Right atrium auricular region (tissue), 2 donors: ENCODE measurements around the gene DUSP28. TPM values are rescaled to one million over a fixed set of nuclear protein-coding genes. Genes with fewer than 3 reads are reported as not detected.
A peak's percentile ranks its signal among the peaks of the same experiment; 100 is the strongest.
"Not testable (repeated sequence)": the region's sequence is repeated elsewhere in the genome, so short reads cannot be mapped to it uniquely, and the experiment has no call there.

Experiments
- DNase-seq: peaks from one replicate; pipeline ENCODE4 v3.0.0-alpha.2; 2019; ENCODE audit warnings: low spot score
- H3K27ac ChIP-seq, 2 donors: fragments of 200-600 bp; sonication (generic); 1 replicate in 1 of 2; 2 replicates in 1 of 2; pipeline ENCODE4 v1.5.1; 2016 to 2019
- H3K27me3 ChIP-seq, 2 donors: fragments of 200-600 bp; sonication (generic); one replicate each; pipeline versions ENCODE4 v1.5.1 to v1.6.0; 2017 to 2019
- H3K36me3 ChIP-seq: fragments of 200-600 bp; sonication (generic); one replicate; pipeline ENCODE4 v1.5.1; 2016
- H3K4me1 ChIP-seq, 2 donors: fragments of 200-600 bp; sonication (generic); one replicate each; pipeline versions ENCODE4 v1.5.1 to v1.6.0; 2017 to 2019
- H3K4me3 ChIP-seq, 2 donors: fragments of 200-600 bp; sonication (generic); 1 replicate in 1 of 2; 2 replicates in 1 of 2; pipeline ENCODE4 v1.5.1; 2017 to 2019; ENCODE audit warnings: mild to moderate bottlenecking in 1 of 2, moderate library complexity in 1 of 2
- H3K9me3 ChIP-seq, 2 donors: fragments of 200-600 bp; sonication (generic); one replicate each; pipeline ENCODE4 v1.5.1; 2019
- total RNA-seq, 2 donors: library from RNA; depleted of rRNA; stranded (reverse); fragments of >200 nt; gene quantifications; one replicate each; pipeline ENCODE4 v1.1.0, GENCODE V29; 2016
- TF ChIP-seq, protein P1 (sequence below), 2 donors: fragments of 200-600 bp; sonication (generic); IDR thresholded peaks; one replicate each; pipeline ENCODE4 v1.5.1; 2019; ENCODE audit warnings: antibody characterized with exemption in 2 of 2

The DUSP28 gene
- total RNA-seq, 2 donors from 2014 or later = 12.0 to 17.5 TPM

DNA sequence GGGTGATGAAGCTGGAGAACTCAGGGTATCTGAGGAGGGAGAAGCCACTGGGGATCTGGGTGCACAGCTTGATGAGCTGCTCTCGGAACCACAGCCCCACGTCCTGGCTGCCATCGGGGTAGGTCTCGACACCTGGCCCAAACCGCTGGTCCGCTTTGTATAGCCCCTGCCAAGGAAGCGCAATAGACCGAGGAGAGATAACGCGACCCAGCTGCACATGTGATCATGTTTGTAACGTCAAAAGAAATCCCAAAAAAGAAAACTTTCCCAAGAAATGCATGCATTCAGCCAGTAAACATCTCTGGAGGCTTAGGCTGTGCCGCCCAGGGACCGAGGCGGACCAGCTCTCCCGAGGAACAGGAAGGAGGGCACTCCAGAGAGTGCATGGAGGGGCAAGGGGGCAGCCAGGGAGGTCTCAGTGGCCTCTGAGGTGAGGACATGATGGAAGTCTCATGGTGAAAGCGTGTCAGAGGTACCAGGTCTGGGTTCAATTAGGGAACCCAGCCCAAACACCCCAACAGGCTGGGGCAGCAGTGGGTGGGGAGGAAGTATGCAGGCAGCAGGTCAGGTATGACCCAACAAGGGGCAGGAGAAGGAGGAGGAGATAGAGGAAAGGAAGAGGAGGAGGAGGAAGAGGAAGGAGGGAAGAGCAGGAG is 30.7 kb upstream of the DUSP28 start:
- Histone ChIP-seq H3K4me3 (no peak overlapping the region), H3K27me3 (no peaks in the 10 kb centered on the region), H3K4me1 (no peaks in the 10 kb centered on the region), H3K36me3 (no peaks in the 10 kb centered on the region), H3K27ac (no peak overlapping the region), H3K9me3 (peaks cover 0 to 24% of the 10 kb centered on the region in 2 donors)
- DNase-seq = no peak
- TF ChIP-seq, protein P1, sequence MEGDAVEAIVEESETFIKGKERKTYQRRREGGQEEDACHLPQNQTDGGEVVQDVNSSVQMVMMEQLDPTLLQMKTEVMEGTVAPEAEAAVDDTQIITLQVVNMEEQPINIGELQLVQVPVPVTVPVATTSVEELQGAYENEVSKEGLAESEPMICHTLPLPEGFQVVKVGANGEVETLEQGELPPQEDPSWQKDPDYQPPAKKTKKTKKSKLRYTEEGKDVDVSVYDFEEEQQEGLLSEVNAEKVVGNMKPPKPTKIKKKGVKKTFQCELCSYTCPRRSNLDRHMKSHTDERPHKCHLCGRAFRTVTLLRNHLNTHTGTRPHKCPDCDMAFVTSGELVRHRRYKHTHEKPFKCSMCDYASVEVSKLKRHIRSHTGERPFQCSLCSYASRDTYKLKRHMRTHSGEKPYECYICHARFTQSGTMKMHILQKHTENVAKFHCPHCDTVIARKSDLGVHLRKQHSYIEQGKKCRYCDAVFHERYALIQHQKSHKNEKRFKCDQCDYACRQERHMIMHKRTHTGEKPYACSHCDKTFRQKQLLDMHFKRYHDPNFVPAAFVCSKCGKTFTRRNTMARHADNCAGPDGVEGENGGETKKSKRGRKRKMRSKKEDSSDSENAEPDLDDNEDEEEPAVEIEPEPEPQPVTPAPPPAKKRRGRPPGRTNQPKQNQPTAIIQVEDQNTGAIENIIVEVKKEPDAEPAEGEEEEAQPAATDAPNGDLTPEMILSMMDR (IDR thresholded peaks at IDR 0.05) = no peak

- TF ChIP-seq, protein P1 (IDR thresholded peaks at IDR 0.05) = no peak
- H3K4me1 ChIP-seq = no peaks in the 10 kb centered on the region
- no peaks in the 10 kb centered on the region for H3K27me3 ChIP-seq
- H3K9me3 ChIP-seq = peaks cover 0 to 24% of the 10 kb centered on the region in 2 donors
- no peaks in the 10 kb centered on the region for H3K36me3 ChIP-seq
- H3K4me3 ChIP-seq = no peak overlapping the region
- no peak for DNase-seq
- H3K27ac ChIP-seq = no peak overlapping the region
Observed at GRCh38 chr2:240530181-240530580, 30.0 kb upstream of the DUSP28 start.

DNA sequence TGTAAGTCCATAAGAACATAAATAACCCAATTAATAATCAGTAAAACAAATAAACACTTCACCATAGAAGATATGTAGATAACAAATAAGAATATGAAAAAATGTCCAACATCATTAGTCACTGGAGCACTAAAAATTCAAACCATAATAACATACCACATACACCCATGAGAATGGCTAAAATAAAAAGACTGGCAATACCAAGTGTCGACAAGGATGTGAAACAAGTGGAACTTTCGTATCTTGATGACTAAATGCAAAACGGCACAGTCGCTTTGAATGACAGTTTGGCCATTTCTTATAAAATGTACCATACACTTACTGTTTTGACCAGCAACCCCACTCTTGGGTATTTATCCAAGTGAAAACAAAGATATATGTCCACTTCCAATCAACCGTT is 29.1 kb upstream of the DUSP28 start:
- DNase-seq = no peak
- H3K9me3 ChIP-seq = peaks cover 0 to 24% of the 10 kb centered on the region in 2 donors
- H3K27ac ChIP-seq = no peak overlapping the region
- H3K27me3 ChIP-seq = no peaks in the 10 kb centered on the region
- H3K4me3 ChIP-seq = no peak overlapping the region
- no peaks in the 10 kb centered on the region for H3K36me3 ChIP-seq
- H3K4me1 ChIP-seq = no peaks in the 10 kb centered on the region
- TF ChIP-seq, protein P1 (IDR thresholded peaks at IDR 0.05) = no peak

GRCh38 chr2:240532031-240532775 is 28.0 kb upstream of the DUSP28 start:
- H3K36me3 ChIP-seq = no peaks in the 10 kb centered on the region

DNA sequence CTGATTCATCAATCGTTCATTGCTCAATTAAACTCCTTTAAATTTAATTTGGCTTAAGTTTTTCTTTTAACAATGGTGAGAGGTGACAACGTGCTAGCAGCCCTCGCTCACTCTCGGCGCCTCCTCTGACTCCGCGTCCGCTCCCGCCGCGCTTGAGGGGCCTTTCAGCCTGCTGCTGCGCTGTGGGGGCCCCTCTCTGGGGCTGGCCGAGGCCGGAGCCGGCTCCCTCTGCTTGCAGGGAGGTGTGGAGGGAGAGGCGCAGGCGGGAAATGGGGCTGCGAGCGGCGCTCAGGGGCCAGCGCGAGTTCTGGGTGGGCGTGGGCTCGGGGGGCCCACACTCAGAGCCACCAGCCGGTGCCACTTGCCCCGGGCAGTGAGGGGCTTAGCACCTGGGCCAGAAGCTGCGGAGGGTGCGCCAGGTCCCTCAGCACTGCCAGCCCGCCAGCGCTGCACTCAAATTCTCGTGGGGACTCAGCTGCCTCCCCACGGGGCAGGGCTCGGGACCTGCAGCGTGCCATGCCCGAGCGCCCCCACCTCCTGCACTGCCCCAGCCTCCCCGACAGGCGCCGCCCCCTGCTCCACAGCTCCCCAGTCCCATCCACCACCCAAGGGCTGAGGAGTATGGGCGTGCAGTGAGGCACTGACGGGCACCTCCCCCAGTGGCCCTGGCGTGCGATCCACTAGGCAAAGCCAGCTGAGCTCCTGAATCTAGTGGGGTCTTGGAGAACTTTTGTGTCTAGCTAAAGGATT is 22.0 kb upstream of the DUSP28 start:
- TF ChIP-seq, protein P1 (IDR thresholded peaks at IDR 0.05) = no peak
- peak; percentile 21 for DNase-seq
- Histone ChIP-seq H3K36me3 (no peaks in the 10 kb centered on the region), H3K27ac (no peak overlapping the region), H3K27me3 (no peaks in the 10 kb centered on the region), H3K9me3 (no peaks in the 10 kb centered on the region), H3K4me1 (no peaks in the 10 kb centered on the region), H3K4me3 (no peak overlapping the region)

More at GRCh38 chr2:240532031-240532775, 28.0 kb upstream of the DUSP28 start:
- TF ChIP-seq, protein P1 (IDR thresholded peaks at IDR 0.05) = no peak
- no peak for DNase-seq
- Histone ChIP-seq H3K4me1 (no peaks in the 10 kb centered on the region), H3K4me3 (no peak overlapping the region), H3K9me3 (peaks cover 0 to 24% of the 10 kb centered on the region in 2 donors), H3K27ac (no peak overlapping the region), H3K27me3 (no peaks in the 10 kb centered on the region)

GRCh38 chr2:240539101-240539500 is 21.1 kb upstream of the DUSP28 start:
- not testable (repeated sequence) for H3K4me3 ChIP-seq, H3K9me3 ChIP-seq, H3K4me1 ChIP-seq, H3K36me3 ChIP-seq, H3K27me3 ChIP-seq, H3K27ac ChIP-seq
- peak; percentile 16 for DNase-seq
